HepG2 (cell line): Measurements from ENCODE around the gene CCDC38. TPM values are rescaled to one million over a fixed set of nuclear protein-coding genes. Genes with fewer than 3 reads are reported as not detected.
A peak's percentile ranks its signal among the peaks of the same experiment; 100 is the strongest.

Experiments
- AFF4 ChIP-seq: sonication (generic); formaldehyde crosslinking; IDR thresholded peaks from 2 replicates; pipeline ENCODE4 v1.4.0; 2020; ENCODE audit warnings: missing genetic modification reagents
- BRD4 ChIP-seq: sonication (generic); formaldehyde crosslinking; IDR thresholded peaks from 2 replicates; pipeline ENCODE4 v1.4.0; 2020; ENCODE audit warnings: missing genetic modification reagents
- DPF2 ChIP-seq: sonication (generic); formaldehyde crosslinking; IDR thresholded peaks from 2 replicates; pipeline ENCODE4 v1.4.0; 2020; ENCODE audit warnings: mild to moderate bottlenecking, low read depth, missing genetic modification reagents, borderline replicate concordance
- FLYWCH1 ChIP-seq: sonication (generic); formaldehyde crosslinking; IDR thresholded peaks from 2 replicates; pipeline ENCODE4 v1.8.1; 2023; ENCODE audit warnings: mild to moderate bottlenecking, missing genetic modification reagents
- HBP1 ChIP-seq: IDR thresholded peaks from 2 replicates; pipeline ENCODE4 v1.6.1; 2016; ENCODE audit warnings: low read depth, control low read depth
- HNRNPH1 ChIP-seq: fragments of 200-400 bp; formaldehyde crosslinking; optimal IDR thresholded peaks from 2 replicates; pipeline ENCODE3; 2017; ENCODE audit warnings: mild to moderate bottlenecking, low read depth, low read length
- MATR3 ChIP-seq: sonication (generic); formaldehyde crosslinking; IDR thresholded peaks from 2 replicates; pipeline ENCODE4 v1.4.0; 2020; ENCODE audit warnings: missing genetic modification reagents
- PAXIP1 ChIP-seq: sonication (generic); formaldehyde crosslinking; conservative IDR thresholded peaks from 2 replicates; pipeline ENCODE4 v1.4.0; 2020; ENCODE audit warnings: mild to moderate bottlenecking, missing genetic modification reagents, moderate library complexity
- RFX3 ChIP-seq: IDR thresholded peaks from 2 replicates; pipeline ENCODE4 v1.6.1; 2016; ENCODE audit warnings: missing biosample characterization, missing genetic modification reagents
- ZBTB20 ChIP-seq: sonication (generic); formaldehyde crosslinking; IDR thresholded peaks from 2 replicates; pipeline ENCODE4 v1.8.1; 2023; ENCODE audit warnings: missing genetic modification reagents, low read depth, mild to moderate bottlenecking, borderline replicate concordance
- ZFP90 ChIP-seq: sonication (generic); formaldehyde crosslinking; IDR thresholded peaks from 2 replicates; pipeline ENCODE4 v1.8.0; 2022; ENCODE audit warnings: missing genetic modification reagents, mild to moderate bottlenecking, inconsistent platforms, borderline replicate concordance
- ZNF138 ChIP-seq: sonication (generic); formaldehyde crosslinking; IDR thresholded peaks from 2 replicates; pipeline ENCODE4 v1.5.0; 2020; ENCODE audit warnings: mild to moderate bottlenecking, low read depth, missing genetic modification reagents
- ZNF205 ChIP-seq: IDR thresholded peaks from 2 replicates; pipeline ENCODE4 v1.6.1; 2018; ENCODE audit warnings: missing biosample characterization, missing genetic modification reagents
- ZNF33A ChIP-seq: sonication (generic); formaldehyde crosslinking; IDR thresholded peaks from 2 replicates; pipeline ENCODE4 v1.5.1; 2020; ENCODE audit warnings: missing genetic modification reagents, mild to moderate bottlenecking, moderate library complexity, borderline replicate concordance
- ZNF710 ChIP-seq: sonication (generic); formaldehyde crosslinking; IDR thresholded peaks from 2 replicates; pipeline ENCODE4 v1.5.0; 2020; ENCODE audit warnings: mild to moderate bottlenecking, missing genetic modification reagents, borderline replicate concordance
- ZNF841 ChIP-seq: sonication (generic); formaldehyde crosslinking; IDR thresholded peaks from 2 replicates; pipeline ENCODE4 v1.8.1; 2023; ENCODE audit warnings: missing genetic modification reagents, borderline replicate concordance
- ZNF883 ChIP-seq: sonication (generic); formaldehyde crosslinking; IDR thresholded peaks from 2 replicates; pipeline ENCODE4 v1.5.1; 2020; ENCODE audit warnings: mild to moderate bottlenecking, missing genetic modification reagents; ENCODE audit errors: not compliant biosample characterization
- polyA plus RNA-seq, 8 experiments: library from polyadenylated mRNA; depleted of rRNA in 3 of 8; stranded (reverse) in 7 of 8; unstranded in 1 of 8; fragments of >200 nt; fragmentation: Illumina TruSeq in 4 of 8; extraction: Trizol in 4 of 8; gene quantifications; 2 replicates each; pipeline versions ENCODE4 v1.2.1 to v1.2.3, GENCODE V29; 2011 to 2016; ENCODE audit warnings: low read depth in 4 of 8, missing spikeins in 1 of 8, mixed read lengths in 1 of 8; ENCODE audit not compliant: insufficient read depth in 1 of 8
- total RNA-seq, 5 experiments: library from RNA; depleted of rRNA; stranded (reverse); fragments of >200 nt; fragmentation: Illumina TruSeq; extraction: Trizol; gene quantifications; 2 replicates each; pipeline ENCODE4 v1.2.3, GENCODE V29; 2016; ENCODE audit warnings: low read depth in 1 of 5

Gene CCDC38
- total and polyA plus RNA-seq, 2 of the 13 experiments (the other 11 are each of a cell fraction or from before 2014, with no cell fraction given), result 0.24 to 0.32 TPM

- no peak for TF ChIP-seq ZNF841 (CRISPR knock-in tag)
- TF ChIP-seq RFX3, result peak; percentile 99
- TF ChIP-seq FLYWCH1 (CRISPR knock-in tag), result no peak
- no peak for TF ChIP-seq DPF2 (CRISPR knock-in tag)
- peak; percentile 80; the same call in 1 of the 2 replicates for TF ChIP-seq ZBTB20 (CRISPR knock-in tag)
- no peak for TF ChIP-seq MATR3
- peak; percentile 60; the same call in 1 of the 2 replicates for TF ChIP-seq PAXIP1
- no peak for TF ChIP-seq ZNF33A (CRISPR knock-in tag)
- TF ChIP-seq BRD4 (CRISPR knock-in tag), result peak; percentile 76
- TF ChIP-seq ZNF138 (CRISPR knock-in tag), result 0 out of 2 replicates have a peak, but pooled peaks have one; percentile 29
- TF ChIP-seq ZNF710 (CRISPR knock-in tag), result 0 out of 2 replicates have a peak, but pooled peaks have one; percentile 16
- peak; percentile 95 for TF ChIP-seq HBP1 (CRISPR knock-in tag)
- TF ChIP-seq ZFP90 (CRISPR knock-in tag), result peak; percentile 86
- TF ChIP-seq AFF4 (CRISPR knock-in tag), result no peak
- TF ChIP-seq ZNF883, result peak; percentile 61
- TF ChIP-seq ZNF205 (CRISPR knock-in tag), result peak; percentile 47; the same call in 1 of the 2 replicates
- no peak for TF ChIP-seq HNRNPH1
Measured at GRCh38 chr12:95858451-95859343, 83.7 kb downstream of the CCDC38 start, which contains the start of gene SNRPF (continued).
